Astrocyte (in vitro differentiated cells and primary cell): Measurements from ENCODE around the gene RAB4A. TPM values are rescaled to one million over a fixed set of nuclear protein-coding genes. Genes with fewer than 3 reads are reported as not detected.

Experiments
- DNase-seq: peaks from one replicate; pipeline ENCODE4 v3.0.0-alpha.2; 2010; ENCODE audit warnings: low read depth
- FAIRE-seq: peaks from 2 replicates; lab custom pipeline; 2011; peaks lifted over from hg19 to GRCh38; lab: Jason Lieb, UNC
- H2AFZ ChIP-seq: 2 replicates; pipeline ENCODE4 v1.6.0; 2012; ENCODE audit warnings: low read depth, low read length, inconsistent platforms
- H3K27ac ChIP-seq: 2 replicates; pipeline ENCODE4 v1.5.1; 2011; ENCODE audit warnings: low read depth, low read length, inconsistent platforms
- H3K27me3 ChIP-seq: 2 replicates; pipeline ENCODE4 v1.6.0; 2011; ENCODE audit warnings: low read length, inconsistent platforms; ENCODE audit not compliant: insufficient read depth
- H3K36me3 ChIP-seq: 2 replicates; pipeline ENCODE4 v1.5.1; 2011; ENCODE audit warnings: low read length, inconsistent platforms; ENCODE audit not compliant: insufficient read depth
- H3K4me1 ChIP-seq: 2 replicates; pipeline ENCODE4 v1.5.1; 2011; ENCODE audit warnings: low read length, inconsistent platforms; ENCODE audit not compliant: insufficient read depth
- H3K4me2 ChIP-seq: 2 replicates; pipeline ENCODE4 v1.6.0; 2012; ENCODE audit warnings: low read length, inconsistent platforms
- H3K4me3 ChIP-seq: 2 replicates; pipeline ENCODE4 v1.5.1; 2011; ENCODE audit warnings: low read depth, mild to moderate bottlenecking, low read length, inconsistent platforms; ENCODE audit not compliant: insufficient read depth
- H3K79me2 ChIP-seq: 2 replicates; pipeline ENCODE4 v1.6.0; 2012; ENCODE audit warnings: mild to moderate bottlenecking, low read length, inconsistent platforms; ENCODE audit not compliant: insufficient read depth
- H3K9ac ChIP-seq: 2 replicates; pipeline ENCODE4 v1.6.0; 2012; ENCODE audit warnings: mild to moderate bottlenecking, low read length, inconsistent platforms
- H3K9me3 ChIP-seq: 2 replicates; pipeline ENCODE4 v1.5.1; 2012; ENCODE audit warnings: low read depth, mild to moderate bottlenecking, low read length, inconsistent platforms; ENCODE audit not compliant: insufficient read depth
- H4K20me1 ChIP-seq: 2 replicates; pipeline ENCODE4 v1.6.0; 2012; ENCODE audit warnings: low read length, inconsistent platforms; ENCODE audit not compliant: insufficient read depth
- H3K27ac Mint-ChIP-seq: one replicate; pipeline ENCODE4 v1.8.0; 2021; ENCODE audit warnings: mild to moderate bottlenecking, mixed read lengths; ENCODE audit not compliant: unreplicated experiment
- H3K27me3 Mint-ChIP-seq: one replicate; pipeline ENCODE4 v1.8.0; 2021; ENCODE audit warnings: low read depth, mixed read lengths; ENCODE audit not compliant: unreplicated experiment
- H3K36me3 Mint-ChIP-seq: one replicate; pipeline ENCODE4 v1.8.0; 2021; ENCODE audit warnings: low read depth, mixed read lengths; ENCODE audit not compliant: unreplicated experiment
- H3K4me1 Mint-ChIP-seq: one replicate; pipeline ENCODE4 v1.8.0; 2021; ENCODE audit warnings: low read depth, mixed read lengths; ENCODE audit not compliant: unreplicated experiment
- H3K4me3 Mint-ChIP-seq: one replicate; pipeline ENCODE4 v1.8.0; 2021; ENCODE audit warnings: mild to moderate bottlenecking, moderate library complexity, mixed read lengths; ENCODE audit not compliant: unreplicated experiment
- H3K9me3 Mint-ChIP-seq: one replicate; pipeline ENCODE4 v1.8.0; 2021; ENCODE audit warnings: mild to moderate bottlenecking, mixed read lengths; ENCODE audit not compliant: unreplicated experiment
- CTCF ChIP-seq: IDR thresholded peaks from 2 replicates; pipeline ENCODE4 v1.5.1; 2011; ENCODE audit warnings: low read depth, mild to moderate bottlenecking, inconsistent platforms, low read length, moderate library complexity; ENCODE audit not compliant: insufficient read depth
- EZH2 ChIP-seq: IDR thresholded peaks from 2 replicates; pipeline ENCODE4 v1.6.1; 2012; ENCODE audit warnings: mild to moderate bottlenecking, low read length, inconsistent platforms; ENCODE audit not compliant: insufficient read depth
- total RNA-seq: library from RNA; stranded (reverse); gene quantifications from 2 replicates; pipeline ENCODE4 v1.2.1, GENCODE V29; 2021

The RAB4A gene
- total RNA-seq, 1 donor from 2014 or later, result 58.6 TPM

GRCh38 chr1:229293528-229294204 lies 22.8 kb downstream of the RAB4A start:
- no peaks in the 10 kb centered on the region for H3K27me3 Mint-ChIP-seq
- FAIRE-seq, result no peak
- no peaks in the 10 kb centered on the region for H3K9me3 Mint-ChIP-seq

GRCh38 chr1:229295745-229296144 lies 24.8 kb downstream of the RAB4A start:
- H3K4me1 Mint-ChIP-seq, result peaks cover 26% of the 10 kb centered on the region
- H3K9me3 Mint-ChIP-seq, result no peaks in the 10 kb centered on the region
- H3K4me1 ChIP-seq, result peaks cover 3% of the 10 kb centered on the region
- H3K4me3 Mint-ChIP-seq, result no peak overlapping the region
- H3K4me3 ChIP-seq, result no peak overlapping the region
- no peaks in the 10 kb centered on the region for H3K27me3 ChIP-seq
- H3K27me3 Mint-ChIP-seq, result no peaks in the 10 kb centered on the region
- no peak overlapping the region for H3K9ac ChIP-seq
- H3K9me3 ChIP-seq, result no peaks in the 10 kb centered on the region
- H4K20me1 ChIP-seq, result no peaks in the 10 kb centered on the region
- FAIRE-seq (no peak), DNase-seq (no peak)
- H3K27ac Mint-ChIP-seq, result peak overlapping the region; percentile 85
- peaks cover 14% of the 10 kb centered on the region for H3K36me3 ChIP-seq
- peak overlapping the region; percentile 20 for H3K27ac ChIP-seq
- H3K4me2 ChIP-seq, result no peak overlapping the region
- no peak overlapping the region for H2AFZ ChIP-seq
- peaks cover 28% of the 10 kb centered on the region for H3K36me3 Mint-ChIP-seq
- no peak for TF ChIP-seq EZH2
- TF ChIP-seq CTCF, result no peak
- no peaks in the 10 kb centered on the region for H3K79me2 ChIP-seq

More at GRCh38 chr1:229293528-229294204, 22.8 kb downstream of the RAB4A start:
- H3K27ac Mint-ChIP-seq, result peak overlapping the region; percentile 45
- H3K36me3 Mint-ChIP-seq, result peaks cover 34% of the 10 kb centered on the region
- DNase-seq, result no peak
- Histone ChIP-seq H2AFZ (no peak overlapping the region), H3K4me3 (no peak overlapping the region), H3K9ac (no peak overlapping the region), H3K36me3 (no peaks in the 10 kb centered on the region), H4K20me1 (peaks cover 6% of the 10 kb centered on the region), H3K79me2 (no peaks in the 10 kb centered on the region), H3K9me3 (no peaks in the 10 kb centered on the region), H3K4me2 (no peak overlapping the region), H3K4me1 (peaks cover 3% of the 10 kb centered on the region), H3K27me3 (no peaks in the 10 kb centered on the region), H3K27ac (no peak overlapping the region)
- H3K4me3 Mint-ChIP-seq, result no peak overlapping the region
- peaks cover 19% of the 10 kb centered on the region for H3K4me1 Mint-ChIP-seq
- TF ChIP-seq CTCF, result no peak
- no peak for TF ChIP-seq EZH2

- Mint-ChIP-seq H3K27me3 (no peaks in the 10 kb centered on the region), H3K36me3 (peaks cover 23% of the 10 kb centered on the region), H3K4me1 (peaks cover 26% of the 10 kb centered on the region), H3K9me3 (no peaks in the 10 kb centered on the region), H3K4me3 (no peak overlapping the region), H3K27ac (peak overlapping the region; percentile 85)
- FAIRE-seq (no peak), DNase-seq (peak; percentile 77)
- Histone ChIP-seq H3K4me2 (no peak overlapping the region), H3K4me1 (peaks cover 3% of the 10 kb centered on the region), H3K36me3 (peaks cover 14% of the 10 kb centered on the region), H3K27me3 (no peaks in the 10 kb centered on the region), H3K9ac (no peak overlapping the region), H2AFZ (no peak overlapping the region), H3K27ac (peak overlapping the region; percentile 33), H3K79me2 (no peaks in the 10 kb centered on the region), H4K20me1 (no peaks in the 10 kb centered on the region), H3K4me3 (no peak overlapping the region), H3K9me3 (no peaks in the 10 kb centered on the region)
- no peak for TF ChIP-seq CTCF
- no peak for TF ChIP-seq EZH2
Measured at GRCh38 chr1:229296541-229296941, 25.6 kb downstream of the RAB4A start.
